Activated CD8-positive, alpha-beta memory T cell treated with anti-CD3 and anti-CD28 coated beads, Interleukin-2, amount 50 U/mL, for 24 hours (primary cell): ENCODE measurements around the gene ZNF175.

Experiments used
- DNase-seq: peaks from one replicate; pipeline ENCODE4 v3.0.0-alpha.2; 2020; ENCODE audit errors: extremely low read depth

ZNF175 gene

DNA sequence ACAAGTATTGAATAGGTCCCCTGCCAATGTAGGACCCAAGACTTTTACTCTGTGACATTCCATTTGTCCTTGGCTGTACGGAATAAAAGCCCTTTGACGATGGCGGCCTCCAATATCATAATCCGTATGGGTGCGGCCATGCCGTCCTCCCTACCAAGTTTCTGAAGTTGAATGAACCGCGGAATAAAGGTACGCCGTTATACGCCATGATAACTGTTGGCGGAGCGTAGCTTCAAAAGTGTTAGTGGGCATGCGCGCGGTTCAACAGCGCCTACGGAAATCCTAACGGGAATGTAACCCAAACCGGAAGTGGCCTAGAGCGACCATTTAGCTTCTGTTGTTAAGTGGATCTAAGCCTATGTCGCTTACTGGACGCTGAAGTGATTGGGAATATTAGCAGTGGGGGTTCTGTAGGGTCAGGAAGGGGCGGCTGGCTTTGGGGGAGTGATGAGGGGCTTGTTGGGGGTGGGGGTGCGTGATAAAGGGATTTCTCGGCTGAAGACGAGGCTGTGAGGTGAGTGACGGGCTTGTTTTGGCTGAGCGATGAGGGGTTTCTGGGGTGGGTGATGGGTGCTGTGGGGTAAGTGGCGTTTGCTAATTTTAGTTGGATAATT lies at the start of gene ZNF175:
TSS of gene ZNF175 (plus strand) at position 322 of the 614 bp plus-strand sequence. CDS start 2,047 bp downstream, outside the sequence.
- peak; percentile 73 for DNase-seq

DNA sequence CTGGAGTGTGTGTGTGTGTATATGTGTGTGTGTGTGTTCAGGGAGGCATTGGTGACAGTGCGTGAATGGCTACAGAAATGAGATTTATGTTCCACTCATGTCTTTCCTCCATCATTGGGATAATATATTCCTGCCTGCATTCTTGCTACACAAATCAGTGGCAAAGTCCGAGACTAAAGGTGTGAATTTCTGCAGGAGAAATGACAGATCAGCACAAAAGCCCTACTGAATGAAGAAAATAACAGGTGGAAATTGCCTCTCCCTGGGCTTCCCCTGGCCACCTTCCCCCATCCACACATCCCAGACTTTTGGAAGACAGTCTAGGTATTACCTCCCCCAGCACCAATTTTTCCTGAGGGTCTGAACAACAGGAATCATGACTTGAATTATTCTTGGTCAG lies 49.7 kb upstream of the ZNF175 start:
- no peak for DNase-seq

DNA sequence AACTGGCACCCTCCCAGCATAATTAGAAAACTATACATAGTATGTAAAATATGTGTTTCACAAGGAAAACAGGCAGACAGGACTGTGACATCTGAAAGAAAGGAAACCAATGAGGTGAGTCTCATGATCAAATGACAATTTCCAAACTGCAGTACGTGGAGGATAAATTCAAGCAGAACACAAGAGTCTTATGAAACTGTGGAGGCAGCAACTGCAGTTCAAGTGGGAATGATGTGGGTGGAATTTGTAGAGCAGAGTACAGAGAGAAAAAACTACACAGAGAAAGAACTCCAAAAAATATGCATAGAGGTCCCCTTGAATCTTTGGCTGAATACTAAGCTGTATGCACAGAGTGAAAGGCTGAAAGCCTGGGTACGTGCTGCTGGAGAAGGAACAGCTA lies 49.3 kb upstream of the ZNF175 start:
- DNase-seq, result no peak

DNA sequence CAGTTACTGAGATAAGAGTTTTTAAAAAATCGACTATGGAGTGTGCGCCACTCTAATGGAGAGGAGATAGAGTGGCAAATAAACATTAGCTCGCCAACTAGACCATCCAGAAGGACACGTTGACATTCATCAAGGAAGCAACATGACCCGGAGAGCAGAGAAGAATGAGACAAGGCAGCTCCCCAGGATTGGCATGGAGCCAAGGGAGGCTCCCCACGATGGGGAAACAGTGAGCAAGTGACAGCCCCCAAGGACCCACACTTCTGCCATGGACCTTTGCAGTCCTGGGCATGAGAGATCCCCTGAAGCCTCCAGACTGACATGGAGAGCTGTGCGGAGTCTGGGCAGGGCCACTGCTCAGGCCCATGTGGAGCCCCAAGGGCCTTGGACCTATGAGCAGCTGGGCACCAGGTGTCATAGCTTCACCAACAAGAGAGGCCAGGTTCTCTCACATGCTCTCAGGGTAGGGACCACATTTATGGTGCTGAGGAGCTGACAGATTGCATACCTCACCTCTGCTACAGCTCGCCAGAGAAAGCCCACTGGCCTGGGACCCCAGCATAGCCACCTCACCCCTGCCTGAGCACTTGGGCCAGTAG lies 46.3 kb upstream of the ZNF175 start:
- DNase-seq, result no peak

DNA sequence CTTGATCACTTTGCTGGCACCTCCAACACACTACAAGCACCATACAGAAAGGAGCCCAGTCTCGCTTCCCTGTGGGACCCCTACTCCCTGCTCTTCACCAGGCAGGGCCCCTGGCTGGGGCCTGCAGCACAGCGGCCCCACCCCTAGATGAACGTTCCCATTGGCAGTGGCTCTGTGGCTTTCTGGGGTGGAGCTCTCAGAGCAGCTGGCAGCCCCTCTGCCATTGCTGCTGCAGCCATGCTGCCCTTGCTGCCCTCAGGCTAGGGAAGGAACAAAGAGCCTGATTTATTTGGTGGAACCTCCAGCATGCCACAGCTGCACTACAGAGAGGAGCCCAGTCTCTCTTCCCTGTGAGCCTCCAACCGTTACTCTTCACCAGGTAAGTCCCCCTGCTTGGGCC lies 45.4 kb upstream of the ZNF175 start:
- no peak for DNase-seq

DNA sequence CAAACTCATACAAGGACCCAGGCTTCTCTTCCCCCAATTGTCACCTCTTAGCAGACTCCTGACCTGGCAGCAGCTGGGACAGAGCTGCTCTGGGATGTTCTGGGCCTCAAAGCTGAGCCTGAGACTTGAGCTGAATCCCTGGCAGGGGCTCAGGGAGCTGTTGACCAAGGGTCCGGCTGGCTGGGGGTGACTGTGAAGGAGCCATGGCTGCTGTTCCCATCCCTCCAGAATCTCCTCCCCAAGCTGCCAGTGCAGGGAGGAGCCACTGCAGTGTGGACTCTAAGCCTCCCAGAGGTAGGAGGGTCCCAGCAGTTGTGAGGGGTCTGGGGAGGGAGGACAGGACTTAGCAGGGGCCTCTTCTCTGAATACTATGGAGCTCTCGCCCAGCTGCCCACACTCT lies 41.8 kb upstream of the ZNF175 start:
- DNase-seq, result no peak

DNA sequence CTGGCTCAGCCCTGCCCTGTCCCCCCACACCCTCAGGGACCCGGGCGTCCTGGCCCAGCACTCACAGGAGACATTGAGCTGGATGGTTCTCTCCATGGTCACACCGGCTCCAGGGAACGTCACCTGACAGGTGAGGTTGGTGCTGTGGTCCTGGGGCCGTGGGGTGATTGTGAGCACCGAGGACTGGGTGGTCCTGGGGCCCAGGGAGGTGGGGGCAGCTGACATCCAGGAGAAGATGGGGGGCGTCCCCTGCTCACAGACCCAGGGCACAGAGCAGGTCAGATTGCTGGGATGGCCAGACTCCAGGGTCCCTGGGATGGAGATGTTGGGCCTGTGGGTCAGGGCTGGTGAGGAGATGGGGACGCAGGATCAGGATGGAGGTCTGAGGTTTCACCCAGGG lies 40.5 kb upstream of the ZNF175 start:
- no peak for DNase-seq

DNA sequence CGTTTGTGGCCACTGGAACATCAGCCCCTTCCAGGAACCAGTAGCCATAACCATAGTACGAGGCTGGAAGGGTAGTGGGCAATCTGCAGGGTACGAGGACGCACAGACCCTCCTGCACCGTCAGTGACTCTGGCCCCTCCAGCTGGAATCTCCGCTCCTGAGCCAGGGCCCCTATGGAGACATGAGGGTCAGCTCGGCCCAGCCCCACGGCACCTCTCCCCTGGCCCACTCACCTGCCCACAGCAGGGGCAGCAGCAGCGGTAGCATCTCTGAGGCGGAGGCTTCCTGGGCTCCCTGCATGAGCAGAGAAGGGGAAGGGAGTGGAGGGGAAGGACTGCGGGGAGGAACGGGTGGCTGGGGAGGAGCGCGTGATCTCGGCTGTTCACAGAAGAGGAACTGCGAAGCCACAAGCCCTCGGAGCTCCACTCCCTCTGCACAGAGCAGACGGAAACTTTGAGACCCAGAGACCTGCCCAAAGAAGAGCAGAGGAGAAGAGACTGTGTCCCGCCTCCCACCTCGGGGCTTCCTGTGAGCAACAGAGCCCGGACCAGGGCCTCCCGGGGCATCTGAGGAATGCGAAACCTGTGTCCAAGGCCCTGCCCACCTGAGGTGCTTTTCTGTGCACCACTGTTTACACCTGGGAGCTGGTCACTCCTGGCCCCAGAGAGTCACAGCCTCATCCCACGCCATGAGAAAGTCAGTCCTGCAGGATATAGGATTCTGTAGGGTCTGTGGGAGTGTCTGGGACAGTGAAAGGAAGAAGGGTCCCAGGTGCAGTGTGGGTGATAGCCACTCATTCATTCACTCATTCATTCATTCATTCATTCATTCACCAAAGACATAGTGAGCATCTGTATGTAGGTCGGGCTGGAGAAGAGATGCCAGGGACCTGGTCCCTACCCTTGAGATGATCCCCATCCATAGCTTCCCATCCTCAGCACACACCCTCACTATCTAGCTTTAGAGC lies 39.5 kb upstream of the ZNF175 start, which contains the start of gene SIGLEC6:
TSS of gene SIGLEC6 (minus strand) at position 322 of the 967 bp plus-strand sequence. CDS start at position 300, 22 bp downstream.
- DNase-seq, result no peak

DNA sequence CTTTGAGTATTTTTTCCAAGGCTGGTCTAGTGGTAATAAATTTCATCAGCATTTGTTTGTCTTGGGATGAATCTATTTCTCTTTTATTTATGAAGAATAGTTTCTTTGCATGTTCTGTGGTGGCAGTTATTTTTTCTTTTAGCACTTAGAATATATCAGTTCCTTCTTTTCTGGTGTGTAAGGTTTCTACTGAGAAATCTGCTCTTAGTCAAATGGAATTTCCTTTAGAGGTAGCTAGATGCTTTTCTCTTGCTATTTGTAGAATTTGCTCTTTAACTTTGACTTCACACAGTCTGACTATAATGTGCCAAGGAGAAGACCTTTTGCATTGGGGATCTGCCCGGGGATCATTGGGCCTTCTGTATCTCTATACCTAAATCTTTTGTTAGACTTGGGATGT lies 35.5 kb upstream of the ZNF175 start:
- no peak for DNase-seq

DNA sequence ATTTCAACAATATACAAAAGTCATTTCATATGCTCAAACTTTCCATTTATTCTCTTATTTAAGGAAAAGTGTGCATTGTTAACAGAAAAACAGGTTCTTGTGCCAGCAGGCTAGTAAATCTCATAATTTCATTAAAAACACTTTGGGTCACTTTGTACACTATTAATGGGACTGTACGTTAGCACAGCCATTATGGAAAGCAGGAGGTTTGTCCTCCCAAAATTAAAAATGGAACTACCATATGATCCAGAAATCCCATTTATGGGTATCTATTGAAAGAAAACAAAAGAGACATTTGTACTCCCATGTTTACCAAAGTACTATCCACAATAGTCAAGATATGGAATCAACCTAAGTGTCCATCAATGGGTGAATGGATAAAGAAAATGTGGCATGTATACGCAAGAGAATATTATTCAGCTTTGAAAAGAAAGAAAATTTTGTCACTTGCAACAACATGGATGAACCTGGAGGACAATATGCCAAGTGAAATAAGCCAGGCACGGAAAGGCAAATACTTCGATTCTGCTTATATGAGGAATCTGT lies 31.2 kb upstream of the ZNF175 start:
- no peak for DNase-seq

DNA sequence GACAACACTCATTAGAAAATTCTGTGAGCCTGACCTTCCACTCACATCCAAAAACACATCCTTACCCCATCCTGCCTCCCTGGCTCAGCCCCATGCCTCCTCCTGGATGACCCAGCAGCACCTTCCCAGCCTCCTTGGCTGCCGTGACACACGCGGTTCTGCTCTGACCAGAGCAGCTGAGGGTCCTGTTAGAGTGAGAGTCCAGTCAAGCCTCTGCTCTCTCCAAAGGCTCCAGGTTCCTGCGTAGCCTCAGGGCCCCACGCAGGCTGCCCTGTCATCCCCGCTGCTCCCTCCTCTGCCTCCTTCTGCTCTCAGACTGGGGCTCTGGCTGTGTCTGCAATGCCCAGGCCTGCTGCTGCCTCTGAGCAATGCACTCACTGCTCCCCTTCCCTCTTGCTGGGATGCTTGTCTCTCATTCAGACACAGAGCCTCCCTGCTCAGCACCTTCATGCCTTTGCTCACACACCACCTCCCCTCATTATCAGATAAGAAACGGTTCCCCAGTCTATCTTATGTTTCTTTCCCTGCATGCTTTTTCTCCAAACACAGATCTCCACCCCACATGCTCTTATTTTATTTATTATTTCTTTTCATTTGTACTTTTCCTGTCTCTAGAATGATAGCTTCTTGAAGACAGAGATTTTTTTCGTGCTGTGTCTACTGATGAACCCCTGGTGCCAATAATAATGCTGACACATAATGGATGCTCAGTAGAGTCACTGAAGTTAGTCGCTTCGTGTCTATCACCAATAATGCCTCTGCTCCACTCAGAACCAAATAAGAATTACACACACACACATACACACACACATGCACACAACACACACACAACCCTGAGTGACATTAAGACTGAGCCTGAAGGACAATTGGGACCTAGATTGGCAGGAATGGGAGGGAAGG lies 29.4 kb upstream of the ZNF175 start:
- no peak for DNase-seq

DNA sequence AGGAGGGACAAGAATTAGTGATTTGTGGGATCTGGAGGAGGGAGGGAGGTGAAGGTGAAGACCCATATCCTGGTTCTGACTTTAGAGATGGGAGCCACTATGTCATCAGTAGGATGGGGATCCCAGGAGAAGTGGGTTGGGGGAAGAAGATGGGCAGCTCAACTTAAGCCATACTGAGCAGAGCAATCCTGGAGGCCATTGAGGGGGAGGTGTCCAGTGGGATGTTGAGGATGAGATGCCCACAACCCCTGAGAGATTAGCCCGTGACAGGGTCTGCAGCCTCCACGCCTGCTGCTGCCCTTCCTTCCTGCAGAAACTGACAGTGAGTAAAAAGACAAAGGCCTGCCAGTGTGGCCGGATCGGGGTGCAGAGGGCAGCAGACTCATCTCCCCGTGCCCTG lies 28.4 kb upstream of the ZNF175 start:
- no peak for DNase-seq

DNA sequence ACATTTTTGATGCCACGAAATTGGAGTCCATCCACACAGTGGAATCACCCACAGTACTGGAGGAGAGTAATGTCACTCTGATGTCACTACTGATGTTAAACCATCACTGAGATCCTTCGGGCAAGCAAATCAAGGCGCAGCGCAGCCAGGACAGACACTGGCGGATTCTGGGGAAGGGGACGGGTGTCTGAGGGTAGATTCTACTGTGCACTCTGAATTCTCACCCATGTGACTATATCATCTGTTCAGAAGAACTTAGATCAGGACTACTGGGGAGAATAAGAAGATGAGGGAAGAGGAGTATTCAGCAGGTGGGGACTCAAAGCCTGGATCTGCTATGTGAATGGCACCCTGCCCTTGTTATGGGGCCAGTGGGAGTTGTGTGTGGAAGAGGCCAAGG lies 27.0 kb upstream of the ZNF175 start:
- DNase-seq, result no peak

DNA sequence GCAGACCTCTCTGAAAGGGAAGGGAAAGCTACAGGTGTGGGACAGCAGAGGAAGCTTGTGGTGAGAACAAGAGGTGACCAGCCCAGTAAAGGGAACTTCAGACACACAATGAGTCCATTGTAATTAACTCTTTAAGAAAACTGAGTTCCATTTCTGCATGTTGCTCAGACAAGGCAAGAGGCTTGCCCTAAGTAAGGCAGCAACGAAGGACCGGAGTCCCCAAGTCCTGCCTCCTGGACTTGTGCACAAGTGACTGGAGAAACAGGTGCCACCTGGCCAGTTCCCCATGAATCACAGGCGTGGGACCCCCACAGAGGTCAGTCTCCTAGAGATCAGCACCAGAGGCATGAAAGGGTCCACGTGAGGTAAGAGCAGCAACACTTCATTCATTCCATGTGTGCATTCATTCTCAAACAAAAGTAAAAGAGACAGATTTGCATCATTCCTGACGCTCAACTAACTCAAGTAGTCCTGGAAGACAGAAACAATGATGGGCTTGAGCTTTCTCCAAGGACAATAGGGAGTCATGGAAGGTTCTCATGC lies 24.9 kb upstream of the ZNF175 start:
- no peak for DNase-seq

DNA sequence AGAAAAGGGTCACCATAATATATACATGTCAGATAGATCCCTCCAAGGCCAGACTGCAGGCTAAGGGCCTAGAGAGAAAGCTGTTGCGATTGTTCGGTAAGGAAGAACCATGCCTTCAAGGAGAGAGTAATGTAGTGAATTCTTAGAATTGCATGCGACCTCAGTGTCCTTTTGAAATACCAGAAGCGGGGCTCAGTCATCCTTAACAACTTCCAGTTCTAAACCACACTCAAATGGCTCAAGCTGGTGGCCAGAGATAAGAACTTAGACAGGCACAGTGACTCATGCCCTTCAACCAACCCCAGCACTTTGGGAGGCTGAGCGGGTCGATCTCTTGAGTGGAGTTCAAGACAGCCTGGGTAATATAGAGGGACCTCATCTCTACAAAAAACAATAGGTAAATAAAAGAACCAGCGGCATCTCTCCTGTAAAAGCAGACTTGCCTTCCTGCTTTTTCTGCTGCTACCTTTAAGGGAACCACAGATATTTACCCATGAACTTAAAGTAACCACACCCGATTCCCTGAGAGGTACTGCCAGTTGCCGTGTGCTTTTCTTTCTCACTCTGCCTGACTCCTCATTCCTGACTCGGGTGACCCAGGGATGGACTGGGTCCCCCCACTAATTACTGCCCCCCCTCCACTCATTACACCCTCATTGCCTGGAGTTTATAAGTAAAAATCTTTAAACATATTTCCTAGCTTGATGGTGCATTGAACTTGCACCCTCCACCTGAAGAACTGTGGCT lies 24.3 kb upstream of the ZNF175 start:
- DNase-seq, result no peak

DNA sequence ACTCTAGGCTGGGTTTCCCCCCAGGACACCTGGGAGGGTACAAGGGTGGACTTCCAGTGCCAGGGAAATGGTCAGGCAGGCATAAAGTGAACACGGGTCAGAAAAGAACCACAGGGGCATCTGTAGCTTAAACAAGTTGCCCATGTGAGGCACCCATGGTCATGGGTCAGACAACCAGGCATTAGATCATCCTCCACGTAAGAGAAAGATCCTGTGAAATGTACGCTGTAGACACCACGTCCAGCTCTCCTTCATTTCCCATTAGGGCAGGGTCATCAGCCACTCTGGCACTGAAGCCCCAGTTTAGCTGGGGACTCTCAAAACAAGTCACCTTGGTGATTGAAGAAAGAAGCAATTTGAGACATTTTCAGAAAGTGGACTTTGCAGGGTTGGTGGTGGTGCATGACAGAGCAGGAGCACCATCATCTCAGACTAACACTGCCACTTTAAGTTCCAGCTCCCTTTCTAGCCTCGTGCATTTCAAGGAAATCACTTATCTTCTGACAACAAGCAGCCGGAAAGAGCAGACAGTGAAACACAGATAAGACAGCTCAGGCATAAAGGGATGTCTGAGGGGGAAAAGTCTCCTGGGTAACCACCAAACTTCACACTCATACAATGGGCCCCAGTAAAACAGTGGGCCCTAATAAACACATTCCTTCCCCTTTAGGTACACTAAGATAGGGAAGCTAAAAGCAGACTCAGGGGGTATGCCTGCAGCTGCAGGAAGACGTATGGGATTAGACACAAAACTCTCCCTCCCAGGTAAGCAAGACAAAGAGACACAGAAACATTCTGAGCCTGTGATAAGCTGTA lies 23.5 kb upstream of the ZNF175 start:
- DNase-seq, result no peak

DNA sequence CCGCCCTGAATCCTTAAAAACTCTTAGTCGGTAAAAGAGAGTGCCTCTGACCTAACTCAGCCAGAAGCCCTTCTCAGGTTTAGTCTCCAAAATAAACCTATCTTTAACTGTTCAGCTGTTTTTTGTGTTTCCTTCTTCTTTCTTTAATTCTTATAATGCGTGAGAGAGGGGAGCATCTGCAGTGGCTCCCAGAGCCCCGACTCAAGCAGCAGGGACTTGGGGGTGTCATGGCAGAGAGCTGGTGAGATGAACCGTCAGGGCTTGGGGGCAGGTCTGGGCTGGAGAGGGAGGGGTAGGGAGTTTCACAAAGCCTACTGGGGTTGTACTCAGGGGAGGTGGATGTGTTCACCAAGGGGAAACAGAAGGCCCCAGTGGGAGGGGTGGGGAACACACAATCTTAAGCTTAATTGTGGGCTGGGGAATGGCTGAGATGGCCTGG lies 22.9 kb upstream of the ZNF175 start:
- DNase-seq, result no peak

DNA sequence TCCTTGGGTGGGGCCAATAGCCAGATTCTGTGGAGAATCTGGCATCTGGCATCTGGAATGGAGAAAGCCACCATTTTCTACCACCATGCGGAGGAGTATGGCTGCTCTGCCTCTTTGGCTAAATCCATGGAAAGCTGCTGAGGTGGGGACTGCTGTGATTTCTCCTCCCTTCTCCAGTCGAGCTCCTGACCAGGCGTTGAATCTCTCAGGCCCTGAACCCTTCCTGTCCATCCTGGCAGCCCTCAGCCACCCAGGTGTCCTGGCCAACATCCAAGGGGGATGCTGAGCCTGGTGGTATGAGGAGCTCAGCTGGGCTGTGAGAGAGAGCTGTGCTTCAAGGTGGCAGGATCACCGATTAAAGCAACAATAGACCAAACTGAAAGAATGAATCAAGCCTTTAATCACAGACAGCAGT lies 22.2 kb upstream of the ZNF175 start:
- DNase-seq, result no peak
